ENCODE results near the gene FMNL1.

The FMNL1 gene

DNA sequence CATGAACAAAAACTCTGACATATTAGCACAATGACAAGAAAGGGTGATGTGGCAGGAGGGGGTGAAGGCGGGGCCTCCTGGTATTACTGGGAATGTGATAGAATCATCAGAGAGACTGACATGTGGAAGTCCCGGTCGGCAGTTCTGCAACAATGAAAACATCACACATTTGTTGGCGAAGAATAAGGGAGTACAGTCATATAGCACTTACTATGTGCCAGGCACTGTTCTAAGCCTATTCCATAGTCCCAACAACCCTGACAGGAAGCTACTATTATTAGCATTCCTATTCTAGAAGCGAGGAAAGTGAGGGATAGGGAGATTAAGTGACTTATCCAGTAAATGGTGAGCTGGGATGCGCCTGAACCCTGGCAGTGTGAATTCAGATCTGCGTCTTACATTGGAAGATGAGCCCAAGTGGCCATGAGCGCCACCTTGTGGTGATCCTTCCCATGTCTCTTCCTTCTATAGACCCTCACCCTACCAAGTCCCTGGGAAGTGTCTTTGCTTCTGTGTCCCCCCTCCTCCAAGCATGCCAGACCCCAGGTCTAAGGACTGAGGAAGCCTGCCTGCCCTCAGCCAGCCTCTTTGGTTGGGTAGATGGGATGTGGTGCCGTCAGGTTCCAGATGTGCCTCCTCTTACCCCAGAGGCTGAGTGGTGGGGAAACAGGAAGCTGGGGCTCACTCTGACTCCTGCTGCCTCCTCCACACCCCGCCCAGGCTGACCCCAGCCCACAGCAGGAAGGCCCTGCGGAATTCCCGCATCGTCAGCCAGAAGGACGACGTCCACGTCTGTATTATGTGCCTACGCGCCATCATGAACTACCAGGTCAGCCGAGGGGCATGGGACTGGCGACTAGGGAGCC lies 14.0 kb downstream of the FMNL1 start:
- DNase-seq (ENCODE audit: low read depth in 2 of 2), result peak; percentile 86
- H3K4me3 ChIP-seq (replicated peaks in 1 of 2; ENCODE audit: low read depth in 2 of 2, low read length in 2 of 2), result no peak overlapping the region
- TF ChIP-seq, protein P1, sequence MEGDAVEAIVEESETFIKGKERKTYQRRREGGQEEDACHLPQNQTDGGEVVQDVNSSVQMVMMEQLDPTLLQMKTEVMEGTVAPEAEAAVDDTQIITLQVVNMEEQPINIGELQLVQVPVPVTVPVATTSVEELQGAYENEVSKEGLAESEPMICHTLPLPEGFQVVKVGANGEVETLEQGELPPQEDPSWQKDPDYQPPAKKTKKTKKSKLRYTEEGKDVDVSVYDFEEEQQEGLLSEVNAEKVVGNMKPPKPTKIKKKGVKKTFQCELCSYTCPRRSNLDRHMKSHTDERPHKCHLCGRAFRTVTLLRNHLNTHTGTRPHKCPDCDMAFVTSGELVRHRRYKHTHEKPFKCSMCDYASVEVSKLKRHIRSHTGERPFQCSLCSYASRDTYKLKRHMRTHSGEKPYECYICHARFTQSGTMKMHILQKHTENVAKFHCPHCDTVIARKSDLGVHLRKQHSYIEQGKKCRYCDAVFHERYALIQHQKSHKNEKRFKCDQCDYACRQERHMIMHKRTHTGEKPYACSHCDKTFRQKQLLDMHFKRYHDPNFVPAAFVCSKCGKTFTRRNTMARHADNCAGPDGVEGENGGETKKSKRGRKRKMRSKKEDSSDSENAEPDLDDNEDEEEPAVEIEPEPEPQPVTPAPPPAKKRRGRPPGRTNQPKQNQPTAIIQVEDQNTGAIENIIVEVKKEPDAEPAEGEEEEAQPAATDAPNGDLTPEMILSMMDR (IDR thresholded peaks at IDR 0.05; ENCODE audit: low read depth, low read length), result peak; percentile 85

DNA sequence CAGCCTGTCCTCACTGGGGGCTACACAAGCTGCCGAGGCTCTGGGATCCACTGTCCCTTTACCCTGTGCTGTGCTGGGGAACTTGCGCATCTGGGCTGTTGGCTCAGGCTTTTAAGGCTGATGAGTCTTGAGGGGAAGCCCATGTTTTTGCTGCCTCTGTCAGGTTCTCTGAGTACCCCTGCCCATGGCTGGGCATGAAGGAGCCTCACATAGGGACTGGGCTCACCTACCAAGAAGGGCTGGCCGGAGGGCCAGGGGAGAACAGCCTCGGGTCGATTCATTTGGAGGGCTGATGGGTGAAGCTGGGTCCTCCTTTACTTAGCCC lies 14.6 kb downstream of the FMNL1 start:
- no peak for DNase-seq (ENCODE audit: low read depth in 2 of 2)
- TF ChIP-seq, protein P1 (IDR thresholded peaks at IDR 0.05; ENCODE audit: low read depth, low read length), result no peak
- no peak overlapping the region for H3K4me3 ChIP-seq (replicated peaks in 1 of 2; ENCODE audit: low read depth in 2 of 2, low read length in 2 of 2)

GRCh38 chr17:45237686-45238085 lies 16.0 kb downstream of the FMNL1 start:
- no peak for DNase-seq (ENCODE audit: low read depth in 2 of 2)
- TF ChIP-seq, protein P1 (IDR thresholded peaks at IDR 0.05; ENCODE audit: low read depth, low read length), result no peak
- H3K4me3 ChIP-seq (replicated peaks in 1 of 2; ENCODE audit: low read depth in 2 of 2, low read length in 2 of 2), result no peak overlapping the region

- DNase-seq (ENCODE audit: low read depth in 2 of 2), result no peak
- H3K4me3 ChIP-seq (replicated peaks in 1 of 2; ENCODE audit: low read depth in 2 of 2, low read length in 2 of 2), result no peak overlapping the region
- TF ChIP-seq, protein P1 (IDR thresholded peaks at IDR 0.05; ENCODE audit: low read depth, low read length), result no peak
Measured at GRCh38 chr17:45238155-45238774, 16.6 kb downstream of the FMNL1 start.

DNA sequence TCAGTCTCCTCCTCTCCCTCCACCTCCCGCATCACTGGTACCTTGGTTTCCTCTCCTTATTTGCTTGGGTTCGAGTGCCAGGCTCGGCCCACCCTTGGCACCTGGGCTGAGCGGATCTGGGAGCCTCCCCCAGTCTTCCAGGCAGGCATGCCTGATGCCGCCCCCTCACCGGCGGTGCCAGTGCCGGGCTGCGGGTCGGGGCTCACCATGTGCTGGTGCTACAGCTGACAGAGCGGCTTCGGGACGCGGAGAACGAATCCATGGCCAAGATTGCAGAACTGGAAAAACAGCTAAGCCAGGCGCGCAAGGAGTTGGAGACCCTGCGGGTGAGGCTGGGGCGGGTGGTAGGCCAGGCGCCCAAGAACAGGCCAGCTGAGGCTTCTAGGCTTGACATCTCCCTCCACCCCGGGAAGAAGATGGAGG lies 19.2 kb downstream of the FMNL1 start:
- no peak overlapping the region for H3K4me3 ChIP-seq (replicated peaks in 1 of 2; ENCODE audit: low read depth in 2 of 2, low read length in 2 of 2)
- no peak for DNase-seq (ENCODE audit: low read depth in 2 of 2)
- TF ChIP-seq, protein P1 (IDR thresholded peaks at IDR 0.05; ENCODE audit: low read depth, low read length), result no peak

DNA sequence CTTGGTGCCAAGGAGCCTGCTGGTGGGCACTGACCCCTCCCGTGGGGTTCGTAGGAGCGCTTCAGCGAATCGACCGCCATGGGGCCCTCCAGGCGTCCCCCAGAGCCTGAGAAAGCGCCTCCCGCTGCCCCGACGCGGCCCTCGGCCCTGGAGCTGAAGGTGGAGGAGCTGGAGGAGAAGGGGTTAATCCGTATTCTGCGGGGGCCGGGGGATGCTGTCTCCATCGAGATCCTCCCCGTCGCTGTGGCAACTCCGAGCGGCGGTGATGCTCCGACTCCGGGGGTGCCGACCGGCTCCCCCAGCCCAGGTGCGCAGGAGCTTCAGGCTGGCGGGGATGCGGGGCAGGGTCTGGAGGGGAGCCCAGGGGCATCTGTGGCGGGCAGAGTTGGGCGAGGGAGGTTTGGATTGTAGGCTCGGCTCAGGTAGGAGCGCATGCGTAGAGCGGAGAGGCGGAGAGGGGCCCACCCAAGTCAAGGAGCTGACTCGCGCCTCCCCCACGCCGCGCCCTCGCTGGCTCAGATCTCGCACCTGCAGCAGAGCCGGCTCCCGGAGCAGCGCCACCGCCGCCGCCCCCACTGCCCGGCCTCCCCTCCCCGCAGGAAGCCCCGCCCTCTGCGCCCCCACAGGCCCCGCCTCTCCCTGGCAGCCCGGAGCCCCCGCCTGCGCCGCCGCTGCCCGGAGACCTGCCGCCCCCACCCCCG lies 19.8 kb downstream of the FMNL1 start:
- H3K4me3 ChIP-seq (replicated peaks in 1 of 2; ENCODE audit: low read depth in 2 of 2, low read length in 2 of 2), result peak overlapping the region in 1 of 2 donors; percentile 22
- TF ChIP-seq, protein P1 (IDR thresholded peaks at IDR 0.05; ENCODE audit: low read depth, low read length), result no peak
- DNase-seq (ENCODE audit: low read depth in 2 of 2), result no peak

Data from cardiac fibroblast (primary cell).